ENCODE results near the gene PNPLA7. TPM values are rescaled to one million over a fixed set of nuclear protein-coding genes. Genes with fewer than 3 reads are reported as not detected.

The PNPLA7 gene
- total and polyA plus RNA-seq, 10 donors: 5.1 to 22.7 (median 10.7) TPM

- WGBS, 5 donors: 77 to 90% (median 87%) methylated on average over 19 to 29 of the region's 29 CpGs
- DNase-seq: peak; percentile 69
- peaks cover 0 to 3% (median 0%) of the 10 kb centered on the region in 6 donors for H3K36me3 ChIP-seq
- H3K4me1 ChIP-seq: peaks cover 0 to 52% (median 20%) of the 10 kb centered on the region in 6 donors
- H3K9me3 ChIP-seq: peaks cover 0 to 33% (median 27%) of the 10 kb centered on the region in 8 donors
- intact Hi-C loops (cut with DNase I; ENCODE audit: low total_unique reads): no loop called here
- H3K27ac ChIP-seq: peak overlapping the region in 4 of 8 donors; percentile 60 to 72 (median 66)
- no peak overlapping the region for H3K4me3 ChIP-seq
- H3K27me3 ChIP-seq (replicated peaks in 1 of 7): no peaks in the 10 kb centered on the region
- TF ChIP-seq POLR2AphosphoS5 (IDR thresholded peaks at IDR 0.05) (peak in 1 of 3 donors; percentile 34), POLR2A (IDR thresholded peaks at IDR 0.05) (no peak)
Measured at GRCh38 chr9:137477778-137478612, 72.2 kb downstream of the PNPLA7 start.

DNA sequence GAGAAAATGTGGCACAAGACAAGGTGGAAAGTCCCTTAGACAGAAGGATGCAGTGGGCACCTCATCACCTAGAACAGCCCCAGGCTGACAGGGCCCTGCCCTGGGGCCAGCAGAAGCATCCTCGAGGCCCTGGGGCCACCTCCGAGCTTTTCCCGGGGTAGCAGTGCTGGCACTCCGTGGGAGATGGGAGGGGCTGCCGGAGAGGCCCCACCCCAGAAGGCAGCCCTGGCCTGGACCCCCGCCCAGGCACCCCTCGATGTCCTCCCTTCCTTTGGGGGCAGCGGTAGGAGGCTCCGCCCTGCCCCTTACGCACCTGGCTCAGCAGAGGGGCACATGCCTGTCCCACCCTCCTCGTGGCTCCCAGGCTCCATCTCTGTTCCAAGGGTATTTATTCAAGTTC is 73.3 kb downstream of the PNPLA7 start:
- Histone ChIP-seq H3K9me3 (peaks cover 0 to 36% (median 27%) of the 10 kb centered on the region in 8 donors), H3K27ac (no peak overlapping the region), H3K4me3 (no peak overlapping the region), H3K27me3 (replicated peaks in 1 of 7) (no peaks in the 10 kb centered on the region), H3K36me3 (peaks cover 0 to 3% (median 0%) of the 10 kb centered on the region in 6 donors), H3K4me1 (peaks cover 0 to 43% (median 13%) of the 10 kb centered on the region in 6 donors)
- 91 to 95% (median 94%) methylated on average over 6 to 11 of the region's 11 CpGs for WGBS, 5 donors
- intact Hi-C loops (cut with DNase I; ENCODE audit: low total_unique reads): no loop called here
- peak; percentile 44 for DNase-seq
- TF ChIP-seq CTCF (IDR thresholded peaks at IDR 0.05 in 8 of 11, conservative IDR thresholded peaks at IDR 0.05 in 3 of 11): no peak
- TF ChIP-seq POLR2AphosphoS5 (IDR thresholded peaks at IDR 0.05): no peak
- no peak for TF ChIP-seq POLR2A (IDR thresholded peaks at IDR 0.05)

- intact Hi-C loops (cut with DNase I; ENCODE audit: low total_unique reads): no loop called here
- TF ChIP-seq CTCF (IDR thresholded peaks at IDR 0.05 in 8 of 11, conservative IDR thresholded peaks at IDR 0.05 in 3 of 11) (no peak), POLR2AphosphoS5 (IDR thresholded peaks at IDR 0.05) (no peak), POLR2A (IDR thresholded peaks at IDR 0.05) (no peak)
- 80 to 91% (median 85%) methylated on average over 3 of the region's 3 CpGs for WGBS, 5 donors
- Histone ChIP-seq H3K4me3 (no peak overlapping the region), H3K4me1 (peaks cover 0 to 39% (median 12%) of the 10 kb centered on the region in 6 donors), H3K27me3 (replicated peaks in 1 of 7) (no peaks in the 10 kb centered on the region), H3K36me3 (peaks cover 0 to 3% (median 0%) of the 10 kb centered on the region in 6 donors), H3K9me3 (peaks cover 0 to 36% (median 27%) of the 10 kb centered on the region in 8 donors), H3K27ac (no peak overlapping the region)
- DNase-seq: no peak
Measured at GRCh38 chr9:137475666-137476065, 74.5 kb downstream of the PNPLA7 start.

GRCh38 chr9:137474271-137474670 is 75.9 kb downstream of the PNPLA7 start:
- Histone ChIP-seq H3K4me1 (peaks cover 0 to 32% (median 9%) of the 10 kb centered on the region in 6 donors), H3K27me3 (replicated peaks in 1 of 7) (no peaks in the 10 kb centered on the region), H3K9me3 (peaks cover 0 to 36% (median 27%) of the 10 kb centered on the region in 8 donors), H3K4me3 (no peak overlapping the region), H3K27ac (no peak overlapping the region), H3K36me3 (no peaks in the 10 kb centered on the region)
- TF ChIP-seq POLR2A (IDR thresholded peaks at IDR 0.05) (no peak), POLR2AphosphoS5 (IDR thresholded peaks at IDR 0.05) (no peak), CTCF (IDR thresholded peaks at IDR 0.05 in 8 of 11, conservative IDR thresholded peaks at IDR 0.05 in 3 of 11) (no peak)
- WGBS, 5 donors: 94 to 97% (median 96%) methylated on average over 18 of the region's 18 CpGs
- intact Hi-C loops (cut with DNase I; ENCODE audit: low total_unique reads): no loop called here
- DNase-seq: peak; percentile 41

Data from spleen (tissue), 11 donors.